Testis (tissue), 3 donors: ENCODE measurements around the gene DLGAP5. TPM values are rescaled to one million over a fixed set of nuclear protein-coding genes. Genes with fewer than 3 reads are reported as not detected.

ENCODE experiments used
- DNase-seq: peaks from one replicate; pipeline ENCODE4 v3.0.0-alpha.2; 2019
- H3K27ac ChIP-seq, 2 donors: fragments of 200-600 bp; sonication (generic); one replicate each; pipeline ENCODE4 v1.5.1; 2019
- H3K27me3 ChIP-seq: fragments of 200-600 bp; sonication (generic); one replicate; pipeline ENCODE4 v1.5.1; 2019
- H3K36me3 ChIP-seq: fragments of 200-600 bp; sonication (generic); one replicate; pipeline ENCODE4 v1.5.1; 2017; ENCODE audit warnings: low read depth; ENCODE audit errors: missing control alignments
- H3K4me1 ChIP-seq: fragments of 200-600 bp; sonication (generic); one replicate; pipeline ENCODE4 v1.5.1; 2019
- H3K4me3 ChIP-seq, 2 donors: fragments of 200-600 bp; sonication (generic); one replicate each; pipeline ENCODE4 v1.5.1; 2017 to 2019
- H3K9me3 ChIP-seq: fragments of 200-600 bp; sonication (generic); one replicate; pipeline ENCODE4 v1.5.1; 2017
- CTCF ChIP-seq, 3 experiments: fragments of 450-650 bp in 2 of 3; fragments of 200-600 bp in 1 of 3; sonication (generic) in 1 of 3; IDR thresholded peaks; one replicate each; pipeline ENCODE4 v1.5.1; 2016 to 2019; ENCODE audit warnings: antibody characterized with exemption in 3 of 3, mild to moderate bottlenecking in 2 of 3, moderate library complexity in 1 of 3
- POLR2A ChIP-seq: fragments of 450-650 bp; IDR thresholded peaks from one replicate; pipeline ENCODE4 v1.6.1; 2017; ENCODE audit warnings: antibody characterized with exemption, mild to moderate bottlenecking, moderate library complexity
- WGBS, 2 donors: methylation state at CpG; one replicate each; pipeline ENCODE4 v1.1.5; 2018; 5-methylcytosine and 5-hydroxymethylcytosine counted together
- intact Hi-C: fragments of 100-400 bp; cut with DNase I; formaldehyde crosslinking; loops from one replicate; pipeline ENCODE4 v1.15.1; 2023; ENCODE audit warnings: low total_unique reads
- polyA plus RNA-seq: library from polyadenylated mRNA; stranded (reverse); fragments of 350-450 nt; fragmentation: Illumina TruSeq; extraction: RNeasy Lipid Tissue Mini Kit (QIAGEN cat#74804); gene quantifications from one replicate; pipeline ENCODE4 v1.2.3, GENCODE V29; 2014; ENCODE audit warnings: low read depth, low replicate concordance; ENCODE audit not compliant: insufficient read depth
- total RNA-seq, 2 donors: library from RNA; depleted of rRNA; stranded (reverse); fragments of >200 nt; gene quantifications; one replicate each; pipeline ENCODE4 v1.2.3, GENCODE V29; 2016

Gene DLGAP5
- total and polyA plus RNA-seq, 3 donors from 2014 or later, result 11.2 to 17.2 (median 15.2) TPM

- TF ChIP-seq CTCF (IDR thresholded peaks at IDR 0.05) (no peak), POLR2A (no peak)
- Histone ChIP-seq H3K27me3 (no peaks in the 10 kb centered on the region), H3K36me3 (no peaks in the 10 kb centered on the region), H3K9me3 (no peaks in the 10 kb centered on the region), H3K27ac (no peak overlapping the region), H3K4me3 (no peak overlapping the region), H3K4me1 (no peaks in the 10 kb centered on the region)
- DNase-seq, result no peak
- intact Hi-C loops, result no loop called here
- 59 to 69% methylated on average over 2 of the region's 2 CpGs for WGBS, 2 donors
Measured at GRCh38 chr14:55170526-55170925, 20.9 kb downstream of the DLGAP5 start.

GRCh38 chr14:55160989-55161388 lies 30.4 kb downstream of the DLGAP5 start:
- TF ChIP-seq POLR2A (no peak), CTCF (IDR thresholded peaks at IDR 0.05) (peak in 2 of 3 experiments; percentile 38 to 52)
- intact Hi-C loops, result no loop called here
- no peak for DNase-seq
- Histone ChIP-seq H3K4me1 (no peaks in the 10 kb centered on the region), H3K27me3 (no peaks in the 10 kb centered on the region), H3K4me3 (no peak overlapping the region), H3K36me3 (no peaks in the 10 kb centered on the region), H3K27ac (no peak overlapping the region), H3K9me3 (no peaks in the 10 kb centered on the region)

DNA sequence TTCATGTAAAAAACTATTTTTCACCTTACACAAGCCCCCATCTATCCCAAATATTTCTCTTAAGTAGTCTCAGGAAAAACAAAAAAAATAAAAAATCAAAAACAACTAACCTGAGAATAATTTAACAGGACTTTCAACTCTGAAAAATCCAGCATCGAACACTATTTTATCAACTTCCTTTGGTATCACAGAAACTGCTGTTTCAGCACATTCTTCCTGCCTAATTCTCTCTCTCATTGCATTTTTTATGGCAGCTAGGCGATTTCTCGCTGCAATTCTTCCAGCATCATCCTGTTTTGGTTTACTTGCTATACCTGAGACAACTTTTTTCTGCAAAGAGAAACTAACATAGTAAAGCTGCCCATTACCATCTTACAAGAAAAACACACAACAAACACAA lies 33.0 kb downstream of the DLGAP5 start:
- Histone ChIP-seq H3K4me3 (no peak overlapping the region), H3K9me3 (no peaks in the 10 kb centered on the region), H3K27ac (no peak overlapping the region), H3K27me3 (no peaks in the 10 kb centered on the region), H3K4me1 (no peaks in the 10 kb centered on the region), H3K36me3 (no peaks in the 10 kb centered on the region)
- WGBS, 2 donors, result 56 to 62% methylated on average over 3 of the region's 3 CpGs
- TF ChIP-seq CTCF (IDR thresholded peaks at IDR 0.05), result no peak
- no peak for TF ChIP-seq POLR2A
- DNase-seq, result no peak
- intact Hi-C loops, result no loop called here

- 89 to 100% methylated on average over 1 of the region's 1 CpG for WGBS, 2 donors
- DNase-seq, result no peak
- Histone ChIP-seq H3K4me3 (no peak overlapping the region), H3K27me3 (no peaks in the 10 kb centered on the region), H3K4me1 (no peaks in the 10 kb centered on the region), H3K36me3 (no peaks in the 10 kb centered on the region), H3K9me3 (no peaks in the 10 kb centered on the region), H3K27ac (no peak overlapping the region)
- TF ChIP-seq CTCF (IDR thresholded peaks at IDR 0.05), result no peak
- TF ChIP-seq POLR2A, result no peak
- intact Hi-C loops, result no loop called here
Measured at GRCh38 chr14:55157080-55157479, 34.3 kb downstream of the DLGAP5 start.

- no peaks in the 10 kb centered on the region for H3K4me1 ChIP-seq
- H3K27ac ChIP-seq, result no peak overlapping the region
- H3K36me3 ChIP-seq, result no peaks in the 10 kb centered on the region
- TF ChIP-seq POLR2A, result no peak
- no peak for TF ChIP-seq CTCF (IDR thresholded peaks at IDR 0.05)
- no peaks in the 10 kb centered on the region for H3K9me3 ChIP-seq
- no peak for DNase-seq
- intact Hi-C loops, result no loop called here
- H3K4me3 ChIP-seq, result no peak overlapping the region
- WGBS, 2 donors, result 96 to 97% methylated on average over 3 of the region's 3 CpGs
- H3K27me3 ChIP-seq, result no peaks in the 10 kb centered on the region
Measured at GRCh38 chr14:55153951-55154350, 37.4 kb downstream of the DLGAP5 start.
